Karpas-422 (cell line): ENCODE measurements around the gene KCNIP1. TPM values are rescaled to one million over a fixed set of nuclear protein-coding genes. Genes with fewer than 3 reads are reported as not detected.

ENCODE experiments used
- DNase-seq: peaks from one replicate; pipeline ENCODE4 v3.0.0-alpha.2; 2015
- H2AFZ ChIP-seq: fragments of 200-600 bp; sonication (generic); 2 replicates; pipeline ENCODE4 v1.6.1; 2014; ENCODE audit warnings: antibody characterized with exemption, low read length, mixed read lengths
- H3K27ac ChIP-seq: fragments of 200-600 bp; sonication (generic); 2 replicates; pipeline ENCODE4 v1.5.1; 2014; ENCODE audit warnings: mild to moderate bottlenecking, low read length, moderate library complexity
- H3K27me3 ChIP-seq: fragments of 200-600 bp; sonication (generic); 2 replicates; pipeline ENCODE4 v1.6.1; 2014; ENCODE audit warnings: low read length, mixed read lengths
- H3K36me3 ChIP-seq: fragments of 200-600 bp; sonication (generic); 2 replicates; pipeline ENCODE4 v1.6.1; 2014; ENCODE audit warnings: low read length, mixed read lengths; ENCODE audit not compliant: insufficient read depth
- H3K4me1 ChIP-seq: fragments of 200-600 bp; sonication (generic); 2 replicates; pipeline ENCODE4 v1.6.1; 2014; ENCODE audit warnings: mild to moderate bottlenecking, low read length, mixed read lengths
- H3K4me2 ChIP-seq: fragments of 200-600 bp; sonication (generic); 2 replicates; pipeline ENCODE4 v1.6.1; 2014; ENCODE audit warnings: low read length, low read depth, mild to moderate bottlenecking; ENCODE audit not compliant: poor library complexity, severe bottlenecking
- H3K4me3 ChIP-seq: fragments of 200-600 bp; sonication (generic); 2 replicates; pipeline ENCODE4 v1.5.1; 2014; ENCODE audit warnings: mild to moderate bottlenecking, antibody characterized with exemption, low read length, mixed read lengths
- H3K79me2 ChIP-seq: fragments of 200-600 bp; sonication (generic); 2 replicates; pipeline ENCODE4 v1.6.1; 2014; ENCODE audit warnings: mild to moderate bottlenecking, low read length, mixed read lengths
- H3K9ac ChIP-seq: fragments of 200-600 bp; sonication (generic); 2 replicates; pipeline ENCODE4 v1.6.0; 2014; ENCODE audit warnings: low read length
- H3K9me2 ChIP-seq: fragments of 200-600 bp; sonication (generic), shearing (Covaris generic); replicated peaks from 2 replicates; pipeline ENCODE4 v1.6.0; 2014; ENCODE audit warnings: mild to moderate bottlenecking, low read length, moderate library complexity; ENCODE audit not compliant: insufficient read depth
- H3K9me3 ChIP-seq: fragments of 300-700, 200-600 bp; sonication (generic); 2 replicates; pipeline ENCODE4 v1.6.1; 2014; ENCODE audit warnings: low read length, mixed read lengths
- H4K20me1 ChIP-seq: fragments of 200-600 bp; sonication (generic); 2 replicates; pipeline ENCODE4 v1.6.1; 2014; ENCODE audit warnings: mild to moderate bottlenecking, antibody characterized with exemption, low read length, low read depth; ENCODE audit not compliant: insufficient read depth
- total RNA-seq: library from RNA; depleted of rRNA; stranded (reverse); fragments of >200 nt; shearing (Covaris generic); gene quantifications from 2 replicates; pipeline ENCODE4 v1.2.3, GENCODE V29; 2014; ENCODE audit warnings: low replicate concordance

The KCNIP1 gene
- total RNA-seq, 1 experiment from 2014 or later = not detected

GRCh38 chr5:170477906-170478305 lies 25.9 kb upstream of the KCNIP1 start:
- Histone ChIP-seq H3K27me3 (no peaks in the 10 kb centered on the region), H3K36me3 (no peaks in the 10 kb centered on the region; the same call in 1 of the 2 replicates), H4K20me1 (no peaks in the 10 kb centered on the region), H3K9me3 (no peaks in the 10 kb centered on the region), H3K4me2 (no peak overlapping the region), H3K4me1 (peaks cover 54% of the 10 kb centered on the region), H3K9ac (no peak overlapping the region), H3K27ac (no peak overlapping the region), H2AFZ (no peak overlapping the region), H3K79me2 (no peaks in the 10 kb centered on the region), H3K9me2 (no peaks in the 10 kb centered on the region), H3K4me3 (no peak overlapping the region)
- no peak for DNase-seq

- Histone ChIP-seq H3K27ac (no peak overlapping the region), H3K27me3 (no peaks in the 10 kb centered on the region), H3K79me2 (no peaks in the 10 kb centered on the region), H3K4me1 (peaks cover 57% of the 10 kb centered on the region), H2AFZ (no peak overlapping the region), H3K9ac (no peak overlapping the region), H3K9me2 (no peaks in the 10 kb centered on the region), H3K4me2 (no peak overlapping the region), H4K20me1 (no peaks in the 10 kb centered on the region), H3K9me3 (no peaks in the 10 kb centered on the region), H3K4me3 (no peak overlapping the region), H3K36me3 (no peaks in the 10 kb centered on the region; the same call in 1 of the 2 replicates)
- no peak for DNase-seq
Observed at GRCh38 chr5:170478306-170478705, 25.5 kb upstream of the KCNIP1 start.

GRCh38 chr5:170479484-170479883 lies 24.3 kb upstream of the KCNIP1 start:
- H2AFZ ChIP-seq = no peak overlapping the region
- no peak overlapping the region for H3K4me2 ChIP-seq
- H3K4me3 ChIP-seq = no peak overlapping the region
- no peaks in the 10 kb centered on the region; the same call in 1 of the 2 replicates for H3K36me3 ChIP-seq
- H3K9me2 ChIP-seq = no peaks in the 10 kb centered on the region
- no peak overlapping the region for H3K27ac ChIP-seq
- no peaks in the 10 kb centered on the region for H3K79me2 ChIP-seq
- no peaks in the 10 kb centered on the region for H3K9me3 ChIP-seq
- DNase-seq = no peak
- no peaks in the 10 kb centered on the region for H4K20me1 ChIP-seq
- H3K9ac ChIP-seq = no peak overlapping the region
- H3K27me3 ChIP-seq = no peaks in the 10 kb centered on the region; the same call in 1 of the 2 replicates
- H3K4me1 ChIP-seq = peaks cover 69% of the 10 kb centered on the region

- no peak for DNase-seq
- no peak overlapping the region for H2AFZ ChIP-seq
- H3K79me2 ChIP-seq = no peaks in the 10 kb centered on the region
- no peak overlapping the region for H3K4me3 ChIP-seq
- H3K27ac ChIP-seq = no peak overlapping the region
- no peaks in the 10 kb centered on the region for H4K20me1 ChIP-seq
- no peaks in the 10 kb centered on the region for H3K9me2 ChIP-seq
- H3K36me3 ChIP-seq = no peaks in the 10 kb centered on the region; the same call in 1 of the 2 replicates
- no peak overlapping the region for H3K4me2 ChIP-seq
- no peak overlapping the region for H3K9ac ChIP-seq
- H3K4me1 ChIP-seq = peaks cover 71% of the 10 kb centered on the region
- no peaks in the 10 kb centered on the region for H3K9me3 ChIP-seq
- no peaks in the 10 kb centered on the region; the same call in 1 of the 2 replicates for H3K27me3 ChIP-seq
Observed at GRCh38 chr5:170480260-170480659, 23.6 kb upstream of the KCNIP1 start.

- H2AFZ ChIP-seq = no peak overlapping the region
- no peaks in the 10 kb centered on the region for H3K36me3 ChIP-seq
- H3K9me2 ChIP-seq = no peaks in the 10 kb centered on the region
- no peaks in the 10 kb centered on the region for H4K20me1 ChIP-seq
- no peak overlapping the region for H3K4me3 ChIP-seq
- no peak overlapping the region for H3K9ac ChIP-seq
- no peaks in the 10 kb centered on the region for H3K79me2 ChIP-seq
- no peaks in the 10 kb centered on the region for H3K9me3 ChIP-seq
- peaks cover 74% of the 10 kb centered on the region for H3K4me1 ChIP-seq
- no peaks in the 10 kb centered on the region; the same call in 1 of the 2 replicates for H3K27me3 ChIP-seq
- DNase-seq = no peak
- no peak overlapping the region for H3K4me2 ChIP-seq
- no peak overlapping the region for H3K27ac ChIP-seq
Observed at GRCh38 chr5:170481849-170482248, 22.0 kb upstream of the KCNIP1 start.

GRCh38 chr5:170482511-170482910 lies 21.3 kb upstream of the KCNIP1 start:
- Histone ChIP-seq H3K9me3 (no peaks in the 10 kb centered on the region), H3K27me3 (no peaks in the 10 kb centered on the region; the same call in 1 of the 2 replicates), H3K4me1 (peaks cover 74% of the 10 kb centered on the region), H2AFZ (no peak overlapping the region), H3K4me2 (no peak overlapping the region), H3K36me3 (no peaks in the 10 kb centered on the region), H3K9me2 (no peaks in the 10 kb centered on the region), H3K9ac (no peak overlapping the region), H3K4me3 (no peak overlapping the region), H3K79me2 (no peaks in the 10 kb centered on the region), H3K27ac (no peak overlapping the region), H4K20me1 (no peaks in the 10 kb centered on the region)
- no peak for DNase-seq

GRCh38 chr5:170483701-170484458 lies 19.9 kb upstream of the KCNIP1 start:
- no peak overlapping the region for H3K4me3 ChIP-seq
- 0 out of 2 replicates have a peak overlapping the region, but pooled peaks have one; percentile 25 for H2AFZ ChIP-seq
- H3K4me2 ChIP-seq = no peak overlapping the region
- H3K9me3 ChIP-seq = no peaks in the 10 kb centered on the region
- H3K9me2 ChIP-seq = no peaks in the 10 kb centered on the region
- H3K27ac ChIP-seq = no peak overlapping the region
- no peaks in the 10 kb centered on the region for H3K79me2 ChIP-seq
- H3K4me1 ChIP-seq = peaks cover 78% of the 10 kb centered on the region
- peak; percentile 53 for DNase-seq
- peak overlapping the region; percentile 7; the same call in 1 of the 2 replicates for H3K9ac ChIP-seq
- no peaks in the 10 kb centered on the region; the same call in 1 of the 2 replicates for H3K27me3 ChIP-seq
- H4K20me1 ChIP-seq = no peaks in the 10 kb centered on the region
- H3K36me3 ChIP-seq = no peaks in the 10 kb centered on the region

GRCh38 chr5:170484459-170484831 lies 19.4 kb upstream of the KCNIP1 start:
- Histone ChIP-seq H2AFZ (0 out of 2 replicates have a peak overlapping the region, but pooled peaks have one; percentile 25), H3K4me2 (no peak overlapping the region), H3K9ac (peak overlapping the region; percentile 7; the same call in 1 of the 2 replicates)

More at GRCh38 chr5:170484459-170484831, 19.4 kb upstream of the KCNIP1 start:
- no peaks in the 10 kb centered on the region for H3K9me3 ChIP-seq
- H4K20me1 ChIP-seq = no peaks in the 10 kb centered on the region
- no peak overlapping the region for H3K27ac ChIP-seq
- no peaks in the 10 kb centered on the region for H3K79me2 ChIP-seq
- no peak for DNase-seq
- no peaks in the 10 kb centered on the region for H3K36me3 ChIP-seq
- no peaks in the 10 kb centered on the region; the same call in 1 of the 2 replicates for H3K27me3 ChIP-seq
- H3K4me1 ChIP-seq = peaks cover 77% of the 10 kb centered on the region
- no peak overlapping the region for H3K4me3 ChIP-seq
- no peaks in the 10 kb centered on the region for H3K9me2 ChIP-seq
